GM21381 (cell line): Measurements from ENCODE around the gene TAS2R60.
"Not testable (repeated sequence)": the region's sequence is repeated elsewhere in the genome, so short reads cannot be mapped to it uniquely, and the experiment has no call there.

ENCODE experiments used
- ATAC-seq: cut with Tn5 transposase; IDR thresholded peaks from one replicate; pipeline ENCODE4 v1.9.1; 2021; ENCODE audit warnings: mild to moderate bottlenecking, moderate library complexity; ENCODE audit not compliant: unreplicated experiment

The TAS2R60 gene

DNA sequence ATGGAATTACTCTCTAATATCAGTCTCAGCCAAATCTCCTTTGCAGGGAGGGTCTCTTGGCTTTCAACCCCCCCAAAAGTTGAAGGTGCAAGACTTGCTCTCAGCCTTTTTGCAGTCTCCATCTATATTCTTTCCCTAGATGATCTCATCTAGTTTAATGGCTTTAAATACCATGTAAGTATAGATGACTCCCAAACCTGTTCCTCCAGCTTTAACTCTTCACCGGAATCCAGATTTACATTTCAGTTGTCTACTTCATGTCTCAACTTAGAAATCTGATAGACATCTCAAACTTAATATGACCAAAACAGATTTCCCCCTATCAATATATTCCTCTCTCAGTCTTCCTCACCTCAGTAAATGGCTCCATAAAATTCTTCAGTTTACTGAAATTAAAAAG is 24.5 kb downstream of the TAS2R60 start:
- ATAC-seq = no peak

DNA sequence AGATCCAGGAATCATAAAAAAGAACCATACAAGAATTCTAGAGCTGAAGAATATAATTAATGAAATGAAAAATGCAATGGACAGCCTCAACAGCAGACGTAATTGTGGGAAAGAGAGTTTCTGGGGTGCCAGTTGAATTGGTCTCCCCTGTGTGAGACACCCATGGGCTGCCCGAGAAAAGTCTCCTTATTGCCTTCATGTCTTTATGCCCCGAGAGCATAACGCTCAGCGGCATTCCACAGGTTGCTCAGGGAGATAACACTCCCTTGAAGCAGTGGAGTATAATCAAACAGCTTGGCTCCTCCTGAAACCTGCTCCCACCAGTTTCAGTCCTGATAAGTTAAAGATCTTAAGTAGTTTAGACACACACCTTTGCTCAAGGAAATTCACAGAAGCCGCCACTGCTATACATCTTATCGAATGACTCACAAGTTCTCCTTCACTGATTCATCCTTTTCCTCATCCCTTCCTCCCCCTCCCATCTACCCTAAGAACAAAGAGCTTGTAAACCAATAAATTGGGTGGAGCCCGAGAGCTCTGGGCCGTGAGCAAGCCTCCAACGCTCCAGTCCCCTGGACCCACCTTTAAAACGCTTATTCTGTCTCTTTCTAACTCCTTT is 28.9 kb downstream of the TAS2R60 start:
- not testable (repeated sequence) for ATAC-seq

GRCh38 chr7:143477501-143478150 is 34.4 kb downstream of the TAS2R60 start, which contains the start of gene TAS2R41:
Gene TAS2R41, plus strand, starts transcription at chr7:143477873. Its CDS starts 0 bp downstream, at chr7:143477873.
- no peak for ATAC-seq

- no peak for ATAC-seq
These were observed 36.0 kb downstream of the TAS2R60 start for GRCh38 chr7:143479055-143479766.

GRCh38 chr7:143480501-143480900 is 37.2 kb downstream of the TAS2R60 start:
- ATAC-seq = no peak

DNA sequence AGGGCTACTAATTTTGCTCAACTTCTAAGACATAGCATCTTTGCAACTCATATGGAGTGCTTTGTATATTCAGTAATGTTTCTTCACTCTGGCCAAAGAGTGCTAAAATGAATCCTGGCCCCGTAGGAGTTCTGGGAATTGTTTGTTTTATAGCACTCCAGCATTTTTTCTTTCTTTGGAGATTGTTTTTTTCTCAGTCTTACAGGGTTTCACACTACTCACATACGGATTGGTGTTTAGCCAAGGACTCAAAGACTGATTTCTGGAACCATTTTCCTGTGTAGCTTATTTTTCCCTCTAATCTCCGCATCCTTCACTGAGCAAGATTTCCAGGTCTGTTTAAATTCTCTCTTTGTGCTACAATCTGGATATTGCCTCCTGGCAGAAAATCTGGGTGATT is 40.9 kb downstream of the TAS2R60 start:
- no peak for ATAC-seq

DNA sequence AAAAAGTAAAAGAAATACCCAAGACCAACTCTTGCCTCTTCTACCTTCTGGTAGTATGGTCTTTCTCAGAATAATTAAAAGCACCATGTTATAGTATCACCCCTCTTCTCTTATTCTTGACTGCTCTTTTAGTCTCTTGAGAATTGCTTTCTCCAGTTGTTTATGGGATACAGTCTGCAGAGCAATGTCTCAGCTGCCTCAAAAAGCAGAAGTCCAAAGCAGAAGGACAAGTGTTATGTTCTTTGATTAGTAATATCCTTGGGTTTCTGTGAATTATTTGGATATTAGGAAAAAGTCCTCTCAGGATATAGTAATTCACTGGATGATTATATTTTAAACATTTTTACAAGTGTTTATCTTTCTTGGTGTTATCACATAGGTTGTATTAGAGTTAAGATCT is 41.8 kb downstream of the TAS2R60 start:
- no peak for ATAC-seq

DNA sequence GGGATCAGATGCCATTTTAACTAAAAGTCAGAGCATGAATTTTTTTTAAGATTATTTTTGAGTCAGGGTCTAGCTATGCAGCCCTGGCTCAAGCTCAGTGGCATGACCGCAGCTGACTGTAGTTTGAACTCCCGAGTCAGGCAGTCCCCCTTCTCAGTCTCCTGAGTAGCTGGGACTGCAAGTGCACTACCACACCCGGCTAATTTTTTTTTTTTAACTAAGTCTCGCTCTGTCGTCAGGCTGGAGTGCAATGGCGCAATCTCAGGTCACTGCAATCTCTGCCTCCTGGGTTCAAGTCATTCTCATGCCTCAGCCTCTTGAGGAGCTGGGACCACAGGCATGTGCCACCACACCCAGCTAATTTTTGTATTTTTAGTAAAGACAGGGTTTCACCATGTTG is 42.2 kb downstream of the TAS2R60 start:
- ATAC-seq = no peak

DNA sequence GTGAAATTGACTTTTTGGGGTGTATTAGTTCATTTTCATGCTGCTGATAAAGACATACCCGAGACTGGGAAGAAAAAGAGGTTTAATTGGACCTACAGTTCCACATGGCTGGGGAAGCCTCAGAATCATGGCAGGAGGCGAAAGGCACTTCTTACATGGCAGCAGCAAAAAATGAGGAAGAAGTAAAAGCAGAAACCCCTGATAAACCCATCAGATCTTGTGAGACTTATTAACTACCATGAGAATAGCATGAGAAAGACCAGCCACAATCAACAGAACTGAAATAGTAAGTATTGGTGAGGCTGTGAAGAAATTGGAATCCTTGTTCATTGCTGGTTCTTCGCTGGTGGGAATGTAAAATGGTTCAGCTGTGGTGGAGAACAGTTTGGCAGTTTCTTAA is 43.0 kb downstream of the TAS2R60 start:
- ATAC-seq = not testable (repeated sequence)

GRCh38 chr7:143487061-143487460 is 43.8 kb downstream of the TAS2R60 start:
- ATAC-seq = no peak

- ATAC-seq = no peak
These were observed 44.3 kb downstream of the TAS2R60 start for GRCh38 chr7:143487566-143487965.

DNA sequence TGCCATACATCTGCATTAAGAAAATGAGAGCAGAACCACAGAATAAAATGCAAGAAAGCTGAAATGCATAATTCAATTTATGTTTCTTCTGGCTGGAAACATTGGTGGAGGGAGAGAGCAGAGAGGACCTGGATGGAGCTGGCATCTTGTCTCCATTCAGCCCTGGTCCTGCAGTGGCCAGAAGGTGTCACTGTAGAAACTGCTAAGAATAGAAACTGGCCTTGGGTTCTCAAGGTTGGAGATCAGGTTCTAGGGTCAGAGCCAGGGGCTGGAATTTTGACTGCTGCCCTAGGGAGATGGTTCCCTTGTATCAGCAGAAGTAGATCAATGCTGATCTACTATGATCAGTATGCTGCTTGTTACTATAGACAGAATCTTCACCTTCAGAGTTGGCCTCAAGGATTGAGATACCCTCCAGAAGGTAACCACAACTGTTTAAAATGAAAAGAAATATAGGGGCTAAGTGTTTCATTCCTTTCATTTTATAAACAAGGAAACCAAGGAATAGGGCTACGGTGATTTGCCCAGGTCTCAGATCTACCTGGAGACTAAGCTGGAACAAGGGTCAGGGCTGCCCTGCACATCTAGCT is 47.6 kb downstream of the TAS2R60 start:
- ATAC-seq = no peak

DNA sequence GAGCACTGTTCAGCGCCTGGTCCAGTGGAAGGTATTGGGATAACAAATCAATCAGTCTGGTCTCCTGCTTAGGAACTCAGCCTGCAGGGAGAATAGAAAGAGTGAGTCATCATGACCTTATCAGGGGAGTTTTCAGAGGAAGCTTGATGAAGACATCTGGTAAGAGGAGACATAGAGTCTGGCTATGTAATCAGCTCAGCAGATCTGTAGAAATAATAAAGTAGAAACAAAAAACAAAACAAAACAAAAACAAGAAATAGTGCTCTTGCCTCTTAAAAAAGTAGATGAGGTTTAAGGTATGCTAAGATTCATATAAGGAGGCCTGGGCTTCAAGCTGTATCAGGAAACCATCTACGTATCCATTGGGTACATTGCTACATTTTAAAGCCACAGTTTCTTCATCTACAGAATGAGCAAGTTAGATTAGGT is 48.8 kb downstream of the TAS2R60 start:
- ATAC-seq = no peak

GRCh38 chr7:143492799-143493739 is 49.8 kb downstream of the TAS2R60 start:
- no peak for ATAC-seq

- ATAC-seq = no peak
These were observed 50.5 kb downstream of the TAS2R60 start for GRCh38 chr7:143493751-143494150.
